NCI-H345 treated with DMSO at 0.1 percent for 48 hours (cell line): ENCODE data around the gene HRH3.

Experiments
- DNase-seq: peaks from one replicate; lab custom pipeline; 2025; ENCODE audit not compliant: unreplicated experiment; lab: John Stamatoyannopoulos, UW

Gene HRH3

DNA sequence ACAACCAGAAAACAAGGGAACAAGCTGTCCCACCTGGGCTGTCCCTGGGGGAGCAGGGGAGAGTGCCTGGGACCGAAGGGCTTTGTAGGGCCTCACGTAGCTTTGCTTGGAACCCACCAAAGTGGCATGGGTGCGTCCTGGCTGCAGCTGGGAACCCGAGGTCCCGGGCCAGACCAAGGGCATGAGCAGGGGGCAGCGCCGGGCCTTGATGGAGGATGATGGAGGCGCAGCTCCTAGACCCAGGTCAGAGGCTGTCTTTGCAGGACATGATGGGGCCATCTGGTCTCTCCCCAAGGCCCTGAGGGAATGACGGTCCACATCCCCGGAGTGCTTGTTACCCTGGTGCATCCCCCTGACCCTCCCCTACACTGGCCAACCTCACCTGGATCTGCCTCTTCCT, 10.6 kb upstream of the HRH3 start:
- DNase-seq, result no peak

DNA sequence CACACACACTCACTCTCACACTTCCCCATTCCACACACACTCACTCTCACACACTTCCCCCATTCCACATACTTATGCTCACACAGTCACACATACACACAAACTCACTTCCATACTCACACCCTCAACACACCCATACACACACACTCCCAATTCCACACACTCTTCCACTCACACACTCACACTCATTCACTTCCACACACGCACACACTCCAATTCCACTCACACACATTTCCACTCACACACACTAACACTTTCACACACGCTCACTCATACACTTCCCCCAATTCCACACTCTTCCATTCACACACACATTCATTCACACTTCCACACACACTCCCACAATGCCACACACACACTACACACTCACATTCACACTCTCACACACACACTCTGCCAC, 10.2 kb upstream of the HRH3 start:
- no peak for DNase-seq

DNA sequence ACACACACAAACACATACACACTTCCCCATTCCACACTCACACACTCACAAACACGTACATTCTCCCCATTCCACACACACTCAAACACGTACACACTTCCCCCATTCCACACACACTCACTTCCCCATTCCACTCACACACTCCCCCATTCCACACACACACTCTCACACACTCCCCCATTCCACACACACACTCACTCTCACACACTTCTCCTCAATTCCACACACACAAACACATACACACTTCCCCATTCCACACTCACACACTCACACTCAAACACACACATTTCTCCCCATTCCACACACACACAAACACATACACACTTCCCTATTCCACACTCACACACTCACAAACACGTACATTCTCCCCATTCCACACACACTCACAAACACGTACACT, 9.6 kb upstream of the HRH3 start:
- DNase-seq, result no peak

DNA sequence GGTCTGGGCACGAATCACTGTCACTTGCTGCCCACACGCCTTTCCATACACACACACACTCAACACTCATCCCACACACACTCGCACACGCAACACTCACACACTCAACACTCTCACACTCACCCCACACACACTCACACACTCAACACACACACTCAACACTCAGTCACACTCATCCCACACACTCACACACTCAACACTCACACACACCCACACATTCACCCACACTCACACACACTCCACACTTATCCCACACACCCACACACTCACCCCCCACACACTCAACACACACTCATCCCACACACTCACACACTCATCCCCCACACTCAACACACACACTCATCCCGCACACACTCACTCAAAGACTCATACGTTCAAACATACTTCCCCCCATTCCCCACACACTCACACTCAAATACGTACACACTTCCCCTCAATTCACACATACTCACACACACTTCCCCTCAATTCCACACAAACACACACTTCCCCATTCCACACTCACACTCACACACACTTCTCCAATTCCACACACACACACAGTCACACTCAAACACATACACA, 9.0 kb upstream of the HRH3 start:
- DNase-seq, result no peak

DNA sequence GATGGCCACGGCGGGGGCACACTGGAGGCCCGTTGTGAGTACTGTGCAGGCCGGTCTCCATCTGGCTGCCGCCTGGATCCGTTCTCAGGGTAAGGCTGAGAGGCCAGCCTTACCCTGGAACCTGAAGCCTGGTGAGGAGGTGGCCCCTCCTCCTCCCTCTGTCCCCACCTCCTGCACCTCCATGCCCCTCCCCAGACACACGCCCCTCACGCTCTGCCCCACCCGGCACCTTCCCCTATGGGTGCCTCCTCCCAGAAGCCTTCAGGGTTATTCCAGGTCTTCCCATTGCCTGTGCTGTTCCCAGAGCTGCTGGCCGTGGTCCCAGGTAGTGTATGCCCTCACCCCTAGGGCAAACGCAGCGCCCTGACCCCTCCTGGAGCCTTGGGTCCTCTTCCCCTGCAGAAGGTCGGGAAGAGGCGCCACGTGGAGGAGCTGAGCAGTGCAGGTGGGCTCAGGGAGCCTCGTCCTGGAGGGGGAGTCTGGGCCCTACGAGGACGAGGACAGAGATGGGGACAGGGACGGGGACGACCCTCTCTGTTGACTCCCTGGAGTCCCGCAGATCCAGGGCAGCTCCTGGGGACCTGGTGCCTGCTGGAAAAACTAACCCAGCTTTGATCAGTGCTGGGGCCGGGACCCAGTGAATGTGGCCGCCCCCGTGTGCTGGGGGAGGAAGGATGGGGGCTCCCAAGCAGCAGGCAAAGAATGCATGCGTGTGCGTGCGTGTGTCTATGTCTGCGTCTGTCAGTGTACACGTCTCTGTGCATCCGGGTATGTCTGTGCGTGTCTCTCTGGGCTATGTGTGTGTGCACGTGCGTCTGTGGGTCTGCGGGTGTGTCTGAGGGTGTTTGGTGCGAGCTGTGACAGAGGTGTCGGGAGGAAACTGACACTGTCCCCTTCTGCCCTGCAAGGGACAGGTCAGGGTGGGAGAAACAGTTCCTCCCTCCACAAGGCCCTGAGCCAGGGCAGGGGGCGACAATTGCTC, 8.2 kb upstream of the HRH3 start:
- no peak for DNase-seq

DNA sequence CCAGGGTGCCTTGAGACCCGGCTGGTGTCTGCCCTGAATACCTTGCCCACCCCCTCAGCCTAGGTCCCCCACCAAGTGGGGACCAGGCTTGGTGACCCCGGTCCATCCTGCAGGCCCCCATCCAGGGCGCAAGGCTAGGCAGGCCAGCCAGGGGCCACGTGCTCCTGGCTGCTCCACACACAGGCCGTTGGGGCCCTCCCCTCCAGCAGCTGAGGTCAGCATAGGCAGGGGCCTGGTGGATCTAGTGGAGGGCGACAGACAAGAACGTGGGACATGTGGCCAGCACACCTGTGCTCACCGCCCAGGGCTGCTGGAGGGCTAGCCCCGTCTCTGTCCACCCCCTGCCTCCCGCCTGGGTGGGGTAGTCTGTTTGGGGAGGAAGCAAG, 7.5 kb upstream of the HRH3 start:
- no peak for DNase-seq

DNA sequence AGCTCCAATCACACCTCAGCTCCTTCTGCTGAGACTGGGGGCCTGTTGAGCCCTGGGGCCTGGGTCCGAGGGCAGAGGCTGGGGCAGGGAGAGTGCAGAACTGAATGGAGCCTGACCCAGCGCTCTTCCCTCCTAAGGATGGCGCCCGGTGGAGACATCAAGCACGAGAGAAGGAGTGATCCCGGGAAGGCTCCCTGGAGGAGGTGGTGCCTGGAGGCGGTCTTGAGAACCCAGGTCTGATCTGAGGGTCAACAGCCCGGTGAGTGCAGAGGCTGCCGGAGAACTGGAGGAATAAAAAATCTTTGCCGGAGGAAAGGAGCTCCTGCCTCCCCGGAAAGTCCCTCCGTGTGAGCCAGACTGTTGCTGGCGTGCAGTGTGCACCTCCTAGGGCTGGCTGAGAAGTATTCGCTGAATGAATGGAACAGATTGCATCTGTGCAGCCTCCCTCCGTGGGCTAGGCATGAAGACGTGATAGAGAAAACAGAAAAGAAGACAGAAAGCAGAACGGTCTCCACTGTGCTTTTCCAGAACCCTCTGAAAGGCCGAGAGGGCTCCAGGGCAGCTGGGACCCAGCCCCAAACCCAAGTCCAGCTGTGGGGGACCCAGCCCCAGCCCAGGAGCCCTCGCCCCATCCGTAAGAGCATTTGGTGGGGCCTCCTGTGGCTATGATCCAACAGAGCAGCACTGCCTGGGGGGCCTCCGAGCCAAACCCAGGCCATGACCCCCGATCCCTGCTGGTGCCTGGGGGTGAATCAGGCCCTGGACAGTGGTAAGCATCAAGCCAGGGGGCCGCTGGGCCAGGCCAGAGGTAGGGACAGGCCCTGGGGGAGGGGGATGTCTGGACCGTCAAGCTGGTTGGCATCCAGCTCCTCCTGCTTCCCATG, 6.9 kb upstream of the HRH3 start:
- no peak for DNase-seq

DNA sequence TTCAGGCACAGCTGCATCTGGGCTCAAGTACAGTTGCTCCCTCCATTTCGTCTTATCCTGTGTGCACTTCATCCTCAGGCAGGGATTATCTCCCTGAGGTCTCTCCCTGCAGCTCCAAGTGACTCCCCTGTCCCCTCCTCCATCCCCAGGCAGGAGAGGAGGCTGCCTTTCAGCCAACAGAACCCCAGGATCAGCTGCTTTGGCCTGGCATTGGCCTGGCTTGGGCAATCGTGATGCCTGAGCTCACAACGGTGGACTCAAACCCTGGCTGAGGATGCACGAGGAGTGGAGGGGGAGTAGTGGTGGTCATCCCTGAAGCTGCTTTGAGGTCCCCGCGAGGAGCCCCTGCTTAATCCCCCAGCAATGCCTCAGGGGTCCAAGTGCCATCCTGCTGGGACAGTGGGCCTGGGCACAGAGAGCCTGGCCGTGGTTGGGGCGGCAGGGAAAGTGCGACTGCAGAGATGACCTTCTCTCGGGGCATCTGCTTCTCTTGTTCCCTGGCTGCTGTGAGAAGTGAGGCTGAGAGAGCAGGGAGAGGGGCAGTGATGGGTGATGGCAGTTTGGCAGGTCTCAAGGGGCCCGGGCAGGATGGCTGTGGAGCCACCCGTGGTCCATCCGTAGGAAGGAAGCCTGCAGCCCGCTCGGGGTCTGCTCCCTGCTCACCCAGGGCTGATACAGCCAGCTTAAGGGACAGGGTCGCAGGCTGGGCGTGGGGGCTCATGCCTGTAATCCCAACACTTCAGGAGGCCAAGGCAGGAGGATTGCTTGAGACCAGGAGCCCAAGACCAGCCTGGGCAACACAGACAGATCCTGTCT, 6.0 kb upstream of the HRH3 start:
- DNase-seq, result no peak

DNA sequence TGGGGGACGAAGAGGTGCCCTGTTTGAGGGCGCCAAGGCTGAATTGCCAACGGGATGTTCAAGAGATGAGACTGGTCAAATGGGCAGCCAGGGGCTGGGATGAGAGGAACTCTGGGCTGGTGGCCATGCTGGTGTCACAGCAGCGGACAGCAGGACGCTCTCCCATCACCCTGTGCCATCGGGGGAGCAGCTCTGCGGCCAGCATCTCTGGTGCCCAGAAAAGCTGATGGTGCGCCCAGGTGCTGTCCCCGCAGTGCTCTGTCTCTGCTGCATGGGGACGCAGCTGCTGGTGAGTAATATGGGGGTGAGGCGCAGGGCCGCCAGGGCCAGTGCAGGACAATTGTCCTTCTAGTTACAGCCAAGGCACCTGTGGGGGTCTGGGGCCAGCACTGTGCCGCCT, 4.9 kb upstream of the HRH3 start:
- DNase-seq, result no peak

DNA sequence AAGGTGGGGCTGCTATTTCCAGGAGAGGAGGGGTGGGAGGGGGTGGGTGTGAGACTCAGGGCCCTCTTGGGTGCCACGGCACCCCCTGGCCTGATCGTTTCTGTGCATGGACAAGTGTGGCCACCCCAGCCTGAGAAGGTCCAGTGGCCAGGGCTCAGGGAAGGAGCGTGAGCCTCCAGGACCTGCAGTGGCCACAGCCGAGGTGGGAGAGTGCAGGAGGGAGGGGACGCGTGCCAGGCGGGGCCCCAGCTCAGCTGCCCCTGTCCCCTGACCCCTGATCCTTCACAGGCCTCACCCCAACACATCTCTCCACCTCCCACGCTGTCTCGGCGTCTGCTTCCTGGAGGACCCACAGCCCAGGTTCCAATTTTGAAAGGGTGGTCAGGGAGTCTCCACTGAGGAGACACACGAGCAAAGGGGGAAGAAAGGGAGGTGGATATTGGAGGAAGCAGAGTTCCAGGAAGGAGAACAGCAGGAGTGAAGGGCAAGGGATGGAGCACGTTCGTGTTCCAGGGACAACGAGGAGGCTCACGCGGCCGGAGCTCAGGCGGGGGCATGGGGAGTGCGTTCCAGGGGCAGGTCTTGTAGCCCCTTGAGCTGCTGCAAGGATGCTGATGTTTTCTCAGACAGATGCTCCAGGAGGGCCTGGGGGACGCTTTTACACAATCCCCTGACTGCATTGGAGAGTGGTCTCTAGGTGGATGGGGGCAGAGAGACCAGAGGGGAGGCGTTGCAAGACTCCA, 4.2 kb upstream of the HRH3 start:
- no peak for DNase-seq

DNA sequence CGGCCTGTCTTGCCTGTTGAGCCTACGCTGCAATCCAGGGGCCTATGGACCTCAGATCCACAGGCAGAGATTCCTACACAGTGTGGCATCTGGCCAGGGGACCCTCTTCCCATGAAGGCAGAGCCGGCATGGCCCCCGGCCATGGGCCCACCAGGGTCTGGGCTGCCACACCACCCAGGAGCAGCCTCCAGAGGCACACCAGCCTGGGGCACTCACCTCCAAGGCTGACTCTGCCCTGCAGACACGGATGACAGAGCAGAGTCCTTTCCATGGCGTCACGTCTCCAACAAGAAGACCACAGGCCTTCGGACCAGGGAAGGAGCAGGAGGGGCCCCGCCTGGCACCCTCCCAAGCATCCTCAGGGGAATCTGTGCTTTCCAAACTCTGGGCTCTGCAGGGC, 3.5 kb upstream of the HRH3 start:
- DNase-seq, result no peak

DNA sequence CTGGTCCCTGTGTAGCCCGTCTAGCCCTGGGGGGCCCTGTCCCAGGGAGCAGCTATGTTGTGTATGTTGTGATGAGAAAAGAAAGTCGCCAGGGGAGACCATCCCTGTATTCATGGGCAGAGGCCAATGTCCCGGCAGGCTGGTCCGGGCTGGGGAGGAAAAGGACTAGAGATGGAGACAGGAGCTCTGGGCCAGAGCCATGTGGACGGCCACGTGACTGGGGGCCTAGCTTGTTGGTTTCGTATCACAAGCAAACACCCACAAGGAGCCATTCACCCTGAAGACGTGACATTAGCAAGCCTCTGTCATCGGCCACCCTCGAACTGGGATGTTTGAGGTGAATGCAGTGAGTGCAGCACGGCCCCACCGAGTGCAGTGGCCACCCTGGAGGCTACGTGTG, 2.9 kb upstream of the HRH3 start:
- no peak for DNase-seq

DNA sequence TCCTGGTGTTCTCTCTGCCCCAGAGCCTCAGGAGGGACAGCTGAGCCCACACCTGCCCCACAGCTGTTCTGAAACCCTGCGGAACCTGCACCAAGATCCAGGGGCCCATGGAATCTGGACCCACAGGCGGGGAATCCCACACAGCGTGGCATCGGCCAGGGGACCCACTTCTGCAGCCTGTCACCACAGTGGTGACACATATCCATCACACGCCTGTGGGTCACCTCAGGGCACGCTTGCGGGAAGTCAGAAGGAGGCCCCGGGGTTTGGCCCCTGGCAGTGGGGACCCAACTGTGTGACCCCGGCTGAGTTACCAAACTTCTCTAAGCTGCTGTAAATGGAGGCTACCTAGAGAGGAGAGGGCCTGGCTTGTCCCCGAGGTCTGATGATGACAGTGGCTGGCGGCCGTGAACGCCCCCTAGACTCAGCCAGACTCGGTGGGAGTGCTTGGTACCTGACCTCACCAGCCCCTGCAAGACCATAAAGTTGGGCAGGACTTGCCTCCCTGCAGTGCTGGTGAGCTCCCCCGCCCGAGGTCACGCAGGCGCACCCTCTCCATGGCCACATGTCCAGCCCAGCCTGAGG, 2.3 kb upstream of the HRH3 start:
- DNase-seq, result no peak

DNA sequence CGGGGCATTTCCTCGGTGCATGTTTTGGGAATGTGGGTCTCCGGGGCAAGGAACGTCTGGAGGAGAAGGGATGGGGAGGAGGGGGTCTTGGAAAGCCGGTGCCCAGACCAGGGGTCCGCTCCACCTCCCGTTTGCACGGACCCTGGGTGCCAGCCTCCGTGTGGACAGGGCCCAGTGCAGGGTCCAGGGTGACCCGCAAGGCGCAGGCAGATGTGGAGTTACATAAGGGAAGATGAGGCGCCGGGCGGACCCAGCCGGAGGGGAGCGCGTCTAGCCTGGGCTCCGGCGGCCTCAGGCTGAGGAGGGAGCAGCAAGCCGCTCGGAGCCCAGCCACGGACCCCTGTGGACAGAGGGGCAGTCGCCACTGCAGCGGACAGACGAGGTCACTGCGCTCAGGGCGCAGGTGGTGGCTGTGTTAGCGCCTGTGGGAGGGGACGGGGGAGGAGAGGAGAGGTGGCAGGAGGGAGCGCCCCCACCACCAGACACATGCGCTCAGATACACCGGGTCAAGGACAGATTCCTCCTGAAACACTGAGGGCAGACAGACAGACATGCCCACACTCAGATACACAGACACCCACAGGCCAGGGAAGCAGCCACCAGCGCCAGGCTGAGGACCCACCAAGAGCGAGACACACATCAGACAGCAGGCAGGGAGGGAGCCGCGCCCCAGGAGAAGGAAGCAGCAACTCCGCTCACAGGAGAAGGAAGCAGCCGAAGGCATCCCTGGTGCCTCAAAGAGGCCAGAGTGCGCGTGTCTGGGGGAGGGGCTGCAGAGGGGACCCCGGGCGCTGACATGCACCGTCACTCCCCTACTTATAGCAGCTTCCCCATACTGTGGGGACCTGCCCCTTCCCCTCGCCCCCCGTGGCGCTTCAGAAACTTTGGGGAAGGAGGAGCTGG, 839 bp upstream of the HRH3 start:
- no peak for DNase-seq

DNA sequence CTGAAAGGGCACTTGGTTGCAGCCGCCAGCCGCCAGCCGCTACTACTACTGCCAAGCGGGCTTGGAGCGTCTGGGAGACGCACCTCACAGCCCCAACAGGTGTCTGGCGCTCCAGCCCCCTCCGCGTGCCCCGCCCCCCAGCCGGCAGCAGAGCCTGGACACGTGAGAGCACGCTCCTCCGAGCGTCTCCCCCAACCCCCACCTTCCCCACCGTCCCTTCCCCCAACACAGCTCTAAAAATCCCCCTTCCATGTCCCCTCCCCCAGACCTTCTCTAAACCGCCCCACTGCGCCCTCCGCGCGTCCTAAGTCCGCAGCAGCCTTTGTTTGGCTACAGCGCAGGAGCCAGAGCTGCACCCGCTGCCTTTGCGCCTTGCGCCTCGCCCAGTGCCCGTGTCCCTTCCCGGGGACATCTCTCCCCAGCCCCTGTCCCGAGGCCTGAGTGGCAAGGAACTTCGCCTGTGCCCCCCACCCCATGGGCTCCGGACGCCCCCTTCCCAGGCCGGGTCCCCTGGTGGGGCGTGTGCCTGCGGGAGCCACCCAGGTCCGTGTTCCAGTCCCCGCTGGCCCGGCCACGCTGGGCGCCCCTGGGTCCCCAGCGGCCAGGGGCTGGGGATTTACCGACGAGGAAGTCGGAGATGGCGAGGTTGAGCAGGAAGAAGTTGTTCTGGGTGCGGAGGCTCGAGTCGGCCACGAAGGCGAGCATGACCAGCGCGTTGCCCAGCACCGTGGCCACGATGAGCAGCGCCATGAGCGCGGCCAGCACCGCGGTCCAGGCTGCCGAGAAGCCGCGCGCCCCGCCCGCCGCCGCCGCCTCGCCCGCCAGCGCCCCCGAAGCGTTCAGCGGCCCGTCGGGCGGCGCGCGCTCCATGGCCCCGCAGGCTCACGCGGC, 732 bp downstream of the HRH3 start:
- peak; percentile 48 for DNase-seq

DNA sequence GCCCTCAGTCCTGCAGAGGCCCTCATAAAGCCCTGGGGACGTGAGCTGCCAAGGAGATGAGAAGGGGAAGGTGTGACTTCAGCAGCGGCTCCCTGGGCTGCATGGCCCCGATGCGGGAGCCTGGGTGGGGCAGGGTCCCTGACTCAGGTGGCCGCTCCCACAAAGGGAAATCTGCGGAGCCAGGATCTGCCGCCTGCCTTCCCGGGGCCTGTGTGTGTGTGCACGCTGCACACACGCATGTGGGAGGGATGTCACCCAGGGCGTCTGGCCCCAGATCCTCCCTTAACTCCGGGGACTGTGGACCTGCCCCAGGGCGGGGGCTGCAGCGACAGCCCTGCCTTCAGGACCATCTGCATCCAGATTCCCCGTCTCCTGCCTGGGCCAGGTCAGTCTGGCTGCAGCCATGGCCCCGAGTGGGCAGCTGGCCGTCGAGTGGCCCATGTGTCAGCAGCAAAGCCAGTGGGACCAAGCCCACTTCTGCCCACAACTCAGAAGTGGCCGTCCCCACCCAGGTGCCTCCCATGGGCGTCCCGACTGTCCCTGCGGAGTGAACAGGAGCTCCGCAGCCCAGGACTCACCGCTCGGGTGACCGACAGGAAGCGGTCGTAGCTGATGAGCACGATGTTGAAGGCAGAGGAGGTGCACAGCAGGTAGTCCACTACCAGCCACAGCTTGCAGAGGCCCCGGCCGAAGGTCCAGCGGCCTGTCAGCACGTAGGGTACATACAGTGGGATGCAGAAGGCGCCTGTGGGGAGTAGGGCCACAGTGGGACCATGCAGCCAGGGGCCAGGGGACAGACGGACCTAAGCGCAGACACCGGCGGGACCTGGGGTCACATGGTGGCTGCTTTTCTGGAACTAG, 1.9 kb downstream of the HRH3 start:
- no peak for DNase-seq
